Caco-2 (cell line): ENCODE results near the gene ZNF710. TPM values are rescaled to one million over a fixed set of nuclear protein-coding genes. Genes with fewer than 3 reads are reported as not detected.

Source experiments
- BruUV-seq: library from RNA; stranded (reverse); fragments of 400-500 nt; replicated peaks from 2 replicates; lab custom pipeline; 2021; lab: Mats Ljungman, UMichigan
- CTCF ChIA-PET: fragments of 300-600 bp; sonication (Branson Sonifier 250); formaldehyde crosslinking; loops from one replicate; lab custom pipeline; 2022; ENCODE audit warnings: antibody characterized with exemption; lab: Charles Lee
- POLR2A ChIA-PET: fragments of 300-600 bp; sonication (Branson Sonifier 250); formaldehyde crosslinking; loops from one replicate; lab custom pipeline; 2022; ENCODE audit warnings: antibody characterized with exemption; lab: Charles Lee
- DNase-seq, 2 experiments: peaks; one replicate each; pipeline versions ENCODE4 v3.0.0 to v3.0.0-alpha.2; 2020 to 2022
- H3K27me3 ChIP-seq: replicated peaks from 2 replicates; pipeline ENCODE4 v1.6.0; 2011; ENCODE audit warnings: low read length; ENCODE audit not compliant: control insufficient read depth, insufficient read depth
- H3K36me3 ChIP-seq: 2 replicates; pipeline ENCODE4 v1.5.1; 2011; ENCODE audit warnings: low read length; ENCODE audit not compliant: control insufficient read depth, insufficient read depth
- H3K4me1 ChIP-seq: fragments of 250-450 bp; sonication (Bioruptor Pico); 2 replicates; pipeline ENCODE4 v1.5.1; 2020; ENCODE audit warnings: mild to moderate bottlenecking
- H3K4me3 ChIP-seq: 2 replicates; pipeline ENCODE4 v1.5.1; 2011; ENCODE audit warnings: low read depth, mild to moderate bottlenecking, control low read depth, low read length
- H3K9me3 ChIP-seq: fragments of 250-450 bp; sonication (Bioruptor Pico); 2 replicates; pipeline ENCODE4 v1.5.1; 2020; ENCODE audit warnings: mild to moderate bottlenecking, moderate library complexity
- H3K27ac Mint-ChIP-seq: one replicate; pipeline ENCODE4 v1.8.0; 2022; ENCODE audit warnings: mixed read lengths; ENCODE audit not compliant: unreplicated experiment
- H3K27me3 Mint-ChIP-seq: one replicate; pipeline ENCODE4 v1.8.0; 2022; ENCODE audit warnings: mixed read lengths; ENCODE audit not compliant: insufficient read depth, unreplicated experiment
- H3K36me3 Mint-ChIP-seq: one replicate; pipeline ENCODE4 v1.8.0; 2022; ENCODE audit warnings: mild to moderate bottlenecking, mixed read lengths; ENCODE audit not compliant: insufficient read depth, unreplicated experiment
- H3K4me1 Mint-ChIP-seq: one replicate; pipeline ENCODE4 v1.8.0; 2022; ENCODE audit warnings: low read depth, mixed read lengths; ENCODE audit not compliant: unreplicated experiment
- H3K4me3 Mint-ChIP-seq: one replicate; pipeline ENCODE4 v1.8.0; 2022; ENCODE audit warnings: mild to moderate bottlenecking, moderate library complexity, mixed read lengths; ENCODE audit not compliant: unreplicated experiment
- H3K9me3 Mint-ChIP-seq: one replicate; pipeline ENCODE4 v1.8.0; 2022; ENCODE audit warnings: mixed read lengths; ENCODE audit not compliant: unreplicated experiment
- CTCF ChIP-seq, 2 experiments: fragments of 200-600 bp in 1 of 2; IDR thresholded peaks; 1 replicate in 1 of 2; 2 replicates in 1 of 2; pipeline versions ENCODE4 v1.5.1 to v1.8.0; 2011 to 2022; ENCODE audit warnings: antibody characterized with exemption in 1 of 2, control low read depth in 1 of 2, inconsistent platforms in 1 of 2, low read depth in 1 of 2, low read length in 1 of 2, mild to moderate bottlenecking in 1 of 2, moderate library complexity in 1 of 2; ENCODE audit not compliant: insufficient read depth in 1 of 2, severe bottlenecking in 1 of 2, unreplicated experiment in 1 of 2
- intact Hi-C: fragments of 100-400 bp; cut with micrococcal nuclease; formaldehyde crosslinking; loops from one replicate; pipeline ENCODE4 v1.10.0; 2022; ENCODE audit not compliant: unreplicated experiment
- total RNA-seq: library from RNA; stranded (reverse); gene quantifications from 2 replicates; pipeline ENCODE4 v1.2.3, GENCODE V29; 2022

ZNF710 gene
- total RNA-seq, 1 experiment from 2014 or later: 21.4 TPM

DNA sequence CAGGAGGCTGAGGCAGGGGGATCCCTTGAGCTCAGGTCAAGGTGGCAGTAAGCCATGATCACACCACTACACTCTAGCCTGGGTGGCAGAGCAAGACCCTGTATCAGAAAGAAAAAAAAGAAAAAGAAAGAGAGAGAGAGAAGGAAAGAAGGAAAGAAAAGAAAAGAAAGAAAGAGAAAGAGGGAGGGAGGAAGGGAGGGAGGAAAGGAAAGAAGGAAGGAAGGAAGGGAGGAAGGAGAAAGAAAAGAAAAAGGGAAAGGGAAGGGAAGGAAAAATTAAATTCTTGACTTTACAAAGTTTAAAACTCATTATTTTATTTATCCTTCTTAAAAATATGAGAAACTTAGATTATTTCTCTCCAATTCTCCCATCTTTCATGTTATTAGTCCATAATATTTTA lies 118.2 kb downstream of the ZNF710 start:
- no peak for DNase-seq
- TF ChIP-seq CTCF (IDR thresholded peaks at IDR 0.05; ENCODE audit: insufficient read depth in 1 of 2, low read depth in 1 of 2, low read length in 1 of 2, severe bottlenecking in 1 of 2, unreplicated experiment in 1 of 2): no peak
- intact Hi-C loops: no loop called here
- H3K9me3 Mint-ChIP-seq: peaks cover 13% of the 10 kb centered on the region
- H3K4me1 Mint-ChIP-seq: no peaks in the 10 kb centered on the region
- Histone ChIP-seq H3K4me1 (no peaks in the 10 kb centered on the region), H3K36me3 (no peaks in the 10 kb centered on the region), H3K4me3 (no peak overlapping the region), H3K9me3 (peaks cover 4% of the 10 kb centered on the region), H3K27me3 (no peaks in the 10 kb centered on the region)
- no peak overlapping the region for H3K27ac Mint-ChIP-seq
- BruUV-seq: no TSS peak
- ChIA-PET POLR2A (no interaction called here), CTCF (no interaction called here)
- H3K27me3 Mint-ChIP-seq: peaks cover 3% of the 10 kb centered on the region
- no peak overlapping the region for H3K4me3 Mint-ChIP-seq
- peaks cover 6% of the 10 kb centered on the region for H3K36me3 Mint-ChIP-seq

GRCh38 chr15:90121086-90121485 lies 120.0 kb downstream of the ZNF710 start:
- no peak for DNase-seq
- Histone ChIP-seq H3K27me3 (no peaks in the 10 kb centered on the region), H3K4me1 (no peaks in the 10 kb centered on the region), H3K4me3 (no peak overlapping the region), H3K36me3 (no peaks in the 10 kb centered on the region), H3K9me3 (no peaks in the 10 kb centered on the region)
- intact Hi-C loops: no loop called here
- no peak overlapping the region for H3K4me3 Mint-ChIP-seq
- POLR2A ChIA-PET: no interaction called here
- H3K9me3 Mint-ChIP-seq: peaks cover 9% of the 10 kb centered on the region
- H3K4me1 Mint-ChIP-seq: no peaks in the 10 kb centered on the region
- CTCF ChIA-PET: interaction anchor here (0.6 kb wide), 1 partner anchor 275 kb away, joined by 3 read pairs; no protein-coding TSS in a partner anchor
- H3K27me3 Mint-ChIP-seq: peaks cover 3% of the 10 kb centered on the region
- peaks cover 6% of the 10 kb centered on the region for H3K36me3 Mint-ChIP-seq
- no peak for TF ChIP-seq CTCF (IDR thresholded peaks at IDR 0.05; ENCODE audit: insufficient read depth in 1 of 2, low read depth in 1 of 2, low read length in 1 of 2, severe bottlenecking in 1 of 2, unreplicated experiment in 1 of 2)
- BruUV-seq: no TSS peak
- H3K27ac Mint-ChIP-seq: no peak overlapping the region

DNA sequence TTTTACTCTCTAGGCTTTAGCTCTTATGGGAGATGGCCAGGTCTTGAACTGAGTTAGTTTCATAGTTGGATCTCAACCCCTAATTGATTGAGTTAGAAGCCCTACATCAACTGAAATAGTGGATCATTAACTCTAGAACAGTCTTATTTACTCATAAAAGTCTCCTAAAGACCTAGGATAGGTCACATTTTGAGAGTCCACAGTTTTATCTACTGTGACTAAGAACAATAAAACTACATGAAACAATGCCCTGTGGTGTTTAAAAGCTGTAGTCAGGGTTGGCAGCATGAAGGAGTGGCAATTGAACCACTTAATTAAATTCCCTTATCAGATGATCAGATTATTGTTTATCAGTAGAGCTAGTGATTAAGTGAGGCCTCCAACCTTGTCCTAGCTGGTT lies 123.4 kb downstream of the ZNF710 start:
- H3K9me3 Mint-ChIP-seq: no peaks in the 10 kb centered on the region
- H3K4me1 ChIP-seq: no peaks in the 10 kb centered on the region
- H3K9me3 ChIP-seq: no peaks in the 10 kb centered on the region
- H3K27me3 ChIP-seq: no peaks in the 10 kb centered on the region
- POLR2A ChIA-PET: no interaction called here
- no peak overlapping the region for H3K27ac Mint-ChIP-seq
- BruUV-seq: no TSS peak
- no peak for TF ChIP-seq CTCF (IDR thresholded peaks at IDR 0.05; ENCODE audit: insufficient read depth in 1 of 2, low read depth in 1 of 2, low read length in 1 of 2, severe bottlenecking in 1 of 2, unreplicated experiment in 1 of 2)
- H3K36me3 ChIP-seq: no peaks in the 10 kb centered on the region
- CTCF ChIA-PET: no interaction called here
- no peak overlapping the region for H3K4me3 ChIP-seq
- DNase-seq: no peak
- intact Hi-C loops: no loop called here
- no peak overlapping the region for H3K4me3 Mint-ChIP-seq
- H3K36me3 Mint-ChIP-seq: no peaks in the 10 kb centered on the region
- H3K4me1 Mint-ChIP-seq: no peaks in the 10 kb centered on the region
- H3K27me3 Mint-ChIP-seq: peaks cover 5% of the 10 kb centered on the region
